NB4 (cell line): ENCODE results near the gene VAMP4.

Experiments
- POLR2A ChIP-seq: IDR thresholded peaks from 2 replicates; pipeline ENCODE4 v1.6.1; 2011; ENCODE audit warnings: mild to moderate bottlenecking; ENCODE audit not compliant: insufficient read length; ENCODE audit errors: extremely low read depth
- TF ChIP-seq, protein P1 (sequence below): IDR thresholded peaks from one replicate; pipeline ENCODE4 v1.5.1; 2012; ENCODE audit warnings: low read depth, low read length
- TF ChIP-seq, protein P2 (sequence below): IDR thresholded peaks from 2 replicates; pipeline ENCODE4 v1.6.1; 2011; ENCODE audit warnings: low read depth, low read length

DNA sequence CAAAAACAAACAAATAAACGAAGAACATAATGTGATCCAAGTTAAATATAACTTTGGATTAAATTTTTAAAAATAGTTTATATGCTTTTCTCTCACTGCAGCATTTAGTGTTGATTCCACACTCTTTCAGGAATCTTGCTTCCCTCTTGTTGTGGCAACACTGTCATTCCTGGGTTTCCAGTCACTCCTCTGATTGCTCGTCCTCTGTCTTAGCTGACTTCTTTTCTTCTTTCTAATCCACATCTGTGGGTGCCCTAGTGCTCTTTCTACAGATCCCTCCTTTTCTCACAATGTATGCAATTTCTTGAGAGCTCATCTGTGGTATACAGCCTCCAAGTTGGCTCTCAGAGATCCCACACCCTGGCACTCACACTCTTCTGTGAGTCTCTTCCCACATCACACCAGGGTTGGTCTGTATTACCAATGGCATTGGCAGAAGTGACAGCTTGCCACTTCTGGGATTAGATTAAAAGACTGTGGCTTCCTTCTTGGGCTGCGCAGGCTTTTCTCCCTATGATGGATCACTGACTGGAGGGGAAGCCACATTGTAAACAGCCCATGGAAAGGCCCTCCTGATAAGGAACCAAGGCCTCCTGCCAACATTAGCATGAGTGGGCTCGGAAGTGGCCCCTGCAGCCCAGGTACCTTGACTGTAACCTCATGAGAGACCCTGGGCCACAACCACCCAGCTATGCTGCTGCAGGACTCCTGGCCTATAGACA lies 77.8 kb downstream of the VAMP4 start:
- TF ChIP-seq, protein P1, sequence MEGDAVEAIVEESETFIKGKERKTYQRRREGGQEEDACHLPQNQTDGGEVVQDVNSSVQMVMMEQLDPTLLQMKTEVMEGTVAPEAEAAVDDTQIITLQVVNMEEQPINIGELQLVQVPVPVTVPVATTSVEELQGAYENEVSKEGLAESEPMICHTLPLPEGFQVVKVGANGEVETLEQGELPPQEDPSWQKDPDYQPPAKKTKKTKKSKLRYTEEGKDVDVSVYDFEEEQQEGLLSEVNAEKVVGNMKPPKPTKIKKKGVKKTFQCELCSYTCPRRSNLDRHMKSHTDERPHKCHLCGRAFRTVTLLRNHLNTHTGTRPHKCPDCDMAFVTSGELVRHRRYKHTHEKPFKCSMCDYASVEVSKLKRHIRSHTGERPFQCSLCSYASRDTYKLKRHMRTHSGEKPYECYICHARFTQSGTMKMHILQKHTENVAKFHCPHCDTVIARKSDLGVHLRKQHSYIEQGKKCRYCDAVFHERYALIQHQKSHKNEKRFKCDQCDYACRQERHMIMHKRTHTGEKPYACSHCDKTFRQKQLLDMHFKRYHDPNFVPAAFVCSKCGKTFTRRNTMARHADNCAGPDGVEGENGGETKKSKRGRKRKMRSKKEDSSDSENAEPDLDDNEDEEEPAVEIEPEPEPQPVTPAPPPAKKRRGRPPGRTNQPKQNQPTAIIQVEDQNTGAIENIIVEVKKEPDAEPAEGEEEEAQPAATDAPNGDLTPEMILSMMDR = no peak
- TF ChIP-seq POLR2A = no peak
- TF ChIP-seq, protein P2, sequence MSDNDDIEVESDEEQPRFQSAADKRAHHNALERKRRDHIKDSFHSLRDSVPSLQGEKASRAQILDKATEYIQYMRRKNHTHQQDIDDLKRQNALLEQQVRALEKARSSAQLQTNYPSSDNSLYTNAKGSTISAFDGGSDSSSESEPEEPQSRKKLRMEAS = no peak
